ENCODE results near the gene RHOXF1.

DNA sequence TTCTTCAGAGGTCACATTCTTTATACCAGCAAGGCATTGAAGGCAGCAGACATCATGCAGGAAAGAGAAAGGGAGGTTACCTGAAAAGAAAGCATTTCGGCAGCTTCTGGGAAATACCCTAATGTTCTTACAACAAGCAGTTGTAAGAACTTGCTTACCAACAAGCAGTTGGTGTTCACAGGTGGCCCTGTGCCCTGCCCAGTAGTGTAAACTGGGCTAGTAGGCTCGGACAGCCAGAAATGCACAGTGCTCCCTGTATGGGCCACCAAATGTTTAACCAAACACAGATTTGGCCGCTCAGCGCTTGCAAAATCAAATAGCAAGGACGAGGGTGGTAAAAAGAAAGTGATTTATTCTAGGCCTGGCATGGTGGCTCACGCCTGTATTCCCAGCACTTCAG is 20.4 kb upstream of the RHOXF1 start:
- no peak for TF ChIP-seq YY1 (IDR thresholded peaks at IDR 0.05; ENCODE audit: insufficient read depth, insufficient read length)
- no peak for TF ChIP-seq SUZ12 (IDR thresholded peaks at IDR 0.05; ENCODE audit: extremely low read depth, insufficient read depth, insufficient read length)
- TF ChIP-seq ZNF274 (IDR thresholded peaks at IDR 0.05; ENCODE audit: low read depth, low read length): no peak
